Upper lobe of right lung (tissue), 1 donor: ENCODE measurements around the gene MYO3A. TPM values are rescaled to one million over a fixed set of nuclear protein-coding genes. Genes with fewer than 3 reads are reported as not detected.
"Not testable (repeated sequence)": the region's sequence is repeated elsewhere in the genome, so short reads cannot be mapped to it uniquely, and the experiment has no call there.

Experiments
- ATAC-seq: fragments of 200-7000 bp; cut with Tn5 transposase; one replicate; pipeline ENCODE4 v1.9.1; 2020; ENCODE audit warnings: mild to moderate bottlenecking, moderate library complexity
- DNase-seq: peaks from one replicate; pipeline ENCODE4 v3.0.0-alpha.2; 2020
- H3K27ac ChIP-seq: fragments of 200-600 bp; one replicate; pipeline ENCODE4 v1.8.0; 2022
- H3K27me3 ChIP-seq: fragments of 200-600 bp; one replicate; pipeline ENCODE4 v1.8.0; 2022; ENCODE audit warnings: mild to moderate bottlenecking
- H3K36me3 ChIP-seq: fragments of 200-600 bp; one replicate; pipeline ENCODE4 v1.8.0; 2022
- H3K4me1 ChIP-seq: fragments of 200-600 bp; one replicate; pipeline ENCODE4 v1.8.0; 2022
- H3K4me3 ChIP-seq: fragments of 200-600 bp; one replicate; pipeline ENCODE4 v1.8.0; 2022; ENCODE audit warnings: mild to moderate bottlenecking
- H3K9me3 ChIP-seq: fragments of 200-600 bp; one replicate; pipeline ENCODE4 v1.8.0; 2022
- CTCF ChIP-seq: fragments of 200-600 bp; IDR thresholded peaks from one replicate; pipeline ENCODE4 v1.8.0; 2022; ENCODE audit warnings: antibody characterized with exemption
- intact Hi-C: fragments of 100-400 bp; cut with DNase I; formaldehyde crosslinking; loops from one replicate; pipeline ENCODE4 v1.11.0; 2022
- total RNA-seq: library from RNA; stranded (reverse); fragmentation: NEBNext Ultra II Directional; extraction: Animal tissue kit (Norgen Biotek cat#: 25700); gene quantifications from one replicate; pipeline ENCODE4 v1.2.1, GENCODE V29; 2021
- donor health status: DM: no; HTN: yes; CAD: no; lungs with severe emphysema.

Gene MYO3A
- total RNA-seq, 1 donor from 2014 or later: 0.06 TPM

GRCh38 chr10:26057466-26057865, 123.4 kb downstream of the MYO3A start:
- no peak for ATAC-seq
- intact Hi-C loops: no loop called here
- no peak for DNase-seq
- Histone ChIP-seq H3K36me3 (no peaks in the 10 kb centered on the region), H3K27me3 (no peaks in the 10 kb centered on the region), H3K4me3 (no peak overlapping the region), H3K27ac (no peak overlapping the region), H3K4me1 (no peaks in the 10 kb centered on the region), H3K9me3 (no peaks in the 10 kb centered on the region)
- TF ChIP-seq CTCF: no peak

DNA sequence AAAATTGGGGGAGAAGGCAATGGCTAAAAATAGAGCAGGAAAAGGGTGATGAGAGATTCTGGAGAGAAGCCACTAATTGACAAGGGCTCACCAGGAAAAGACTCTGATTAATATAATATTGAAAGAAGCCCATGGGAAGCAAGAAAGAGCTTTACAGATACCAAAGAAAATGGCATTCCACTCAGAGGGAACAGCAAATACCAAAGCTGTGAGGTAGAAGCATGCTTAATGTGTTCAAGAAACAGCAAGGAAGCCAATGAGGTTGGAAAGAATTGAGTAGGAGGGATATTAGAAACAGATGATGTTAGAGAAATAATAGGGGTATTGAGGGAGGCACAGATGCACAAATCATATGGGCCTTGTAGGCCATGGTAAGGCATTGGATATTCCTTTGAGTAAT, 130.1 kb downstream of the MYO3A start:
- H3K36me3 ChIP-seq: no peaks in the 10 kb centered on the region
- no peak overlapping the region for H3K4me3 ChIP-seq
- H3K27me3 ChIP-seq: no peaks in the 10 kb centered on the region
- TF ChIP-seq CTCF: no peak
- no peaks in the 10 kb centered on the region for H3K9me3 ChIP-seq
- DNase-seq (no peak), ATAC-seq (no peak)
- H3K27ac ChIP-seq: no peak overlapping the region
- no peaks in the 10 kb centered on the region for H3K4me1 ChIP-seq
- intact Hi-C loops: no loop called here

GRCh38 chr10:26067680-26068079, 133.7 kb downstream of the MYO3A start:
- DNase-seq: no peak
- H3K27ac ChIP-seq: no peak overlapping the region
- no peaks in the 10 kb centered on the region for H3K4me1 ChIP-seq
- no peak overlapping the region for H3K4me3 ChIP-seq
- no peaks in the 10 kb centered on the region for H3K36me3 ChIP-seq
- peak; percentile 64 for ATAC-seq
- H3K9me3 ChIP-seq: no peaks in the 10 kb centered on the region
- TF ChIP-seq CTCF: no peak
- intact Hi-C loops: no loop called here
- no peaks in the 10 kb centered on the region for H3K27me3 ChIP-seq

DNA sequence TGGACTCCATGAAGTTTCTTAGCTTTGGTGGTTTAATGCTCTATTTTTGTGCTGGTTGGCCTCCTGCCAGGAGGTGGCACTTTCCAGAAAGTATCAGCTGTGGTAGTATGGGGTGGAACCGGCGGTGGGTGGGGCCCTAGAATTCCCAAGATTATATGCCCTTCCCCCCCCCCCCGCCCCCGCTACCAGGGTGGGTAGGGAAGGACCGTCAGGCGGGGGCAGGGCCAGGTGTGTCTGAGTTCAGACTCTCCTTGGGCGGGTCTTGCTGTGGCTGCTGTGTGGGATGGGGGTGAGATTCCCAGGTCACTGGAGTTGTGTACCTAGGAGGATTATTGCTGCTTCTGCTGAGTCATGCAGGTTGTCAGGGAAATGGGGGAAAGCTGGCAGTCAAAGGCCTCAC, 146.9 kb downstream of the MYO3A start:
- H3K27me3 ChIP-seq, H3K4me3 ChIP-seq, H3K36me3 ChIP-seq, ATAC-seq, intact Hi-C loops, H3K4me1 ChIP-seq, H3K9me3 ChIP-seq, H3K27ac ChIP-seq, DNase-seq: not testable (repeated sequence)

DNA sequence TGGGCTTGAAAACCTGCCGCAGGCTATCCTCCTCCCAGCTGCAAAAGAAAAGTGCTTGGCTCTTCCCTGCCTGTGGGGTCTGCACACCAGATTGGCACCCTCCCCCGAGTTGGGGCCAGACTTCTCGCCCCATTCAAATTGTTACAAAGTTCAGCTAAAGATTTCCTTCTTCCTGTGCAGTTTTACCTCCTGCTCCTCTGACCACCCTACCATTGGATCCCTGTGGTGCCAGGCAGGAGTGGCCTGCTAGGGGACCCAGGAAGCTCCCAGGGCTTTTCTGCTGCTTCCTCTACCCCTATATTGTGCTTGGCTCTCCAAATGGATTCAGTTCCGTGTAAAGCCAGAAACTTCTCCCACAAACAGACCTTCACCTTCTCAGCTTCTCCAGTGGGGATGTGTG, 147.4 kb downstream of the MYO3A start:
- DNase-seq: no peak
- intact Hi-C loops: no loop called here
- no peaks in the 10 kb centered on the region for H3K36me3 ChIP-seq
- H3K4me1 ChIP-seq: no peaks in the 10 kb centered on the region
- H3K27ac ChIP-seq: no peak overlapping the region
- no peaks in the 10 kb centered on the region for H3K27me3 ChIP-seq
- TF ChIP-seq CTCF: no peak
- no peak overlapping the region for H3K4me3 ChIP-seq
- H3K9me3 ChIP-seq: no peaks in the 10 kb centered on the region
- no peak for ATAC-seq

- Histone ChIP-seq H3K36me3 (no peaks in the 10 kb centered on the region), H3K9me3 (no peaks in the 10 kb centered on the region), H3K27me3 (no peaks in the 10 kb centered on the region), H3K27ac (no peak overlapping the region), H3K4me1 (no peaks in the 10 kb centered on the region), H3K4me3 (no peak overlapping the region)
- no peak for DNase-seq
- intact Hi-C loops: no loop called here
- ATAC-seq: no peak
- TF ChIP-seq CTCF: no peak
These were observed 151.5 kb downstream of the MYO3A start for GRCh38 chr10:26085549-26085948.
